Mucosa of gallbladder (tissue), 1 donor: Measurements from ENCODE around the gene WWOX. TPM values are rescaled to one million over a fixed set of nuclear protein-coding genes. Genes with fewer than 3 reads are reported as not detected.

Experiments
- DNase-seq: peaks from one replicate; pipeline ENCODE4 v3.0.0-alpha.2; 2020; ENCODE audit warnings: low spot score
- total RNA-seq: library from RNA; stranded (reverse); gene quantifications from one replicate; pipeline ENCODE4 v1.2.1, GENCODE V29; 2021
- donor health status: DM: no; HTN: no; CAD: no.

Gene WWOX
- total RNA-seq, 1 donor from 2014 or later, result 28.2 TPM

DNA sequence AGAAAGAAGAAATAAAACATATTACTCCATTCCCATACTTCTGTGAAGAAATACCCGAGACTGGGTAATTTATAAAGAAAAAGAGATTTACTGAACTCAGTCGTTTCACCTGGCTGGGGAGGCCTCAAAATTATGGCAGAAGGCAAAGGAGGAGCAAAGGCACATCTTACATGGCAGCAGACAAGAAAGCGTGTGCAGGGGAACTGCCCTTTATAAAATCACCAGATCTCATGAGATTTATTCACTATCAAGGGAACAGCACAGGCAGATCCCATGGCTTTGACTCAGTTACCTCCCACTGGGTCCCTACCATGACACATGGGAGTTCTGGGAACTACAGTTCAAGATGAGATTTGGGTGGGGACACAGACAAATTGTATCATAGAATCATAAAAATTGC, 365.4 kb downstream of the WWOX start:
- DNase-seq, result no peak

DNA sequence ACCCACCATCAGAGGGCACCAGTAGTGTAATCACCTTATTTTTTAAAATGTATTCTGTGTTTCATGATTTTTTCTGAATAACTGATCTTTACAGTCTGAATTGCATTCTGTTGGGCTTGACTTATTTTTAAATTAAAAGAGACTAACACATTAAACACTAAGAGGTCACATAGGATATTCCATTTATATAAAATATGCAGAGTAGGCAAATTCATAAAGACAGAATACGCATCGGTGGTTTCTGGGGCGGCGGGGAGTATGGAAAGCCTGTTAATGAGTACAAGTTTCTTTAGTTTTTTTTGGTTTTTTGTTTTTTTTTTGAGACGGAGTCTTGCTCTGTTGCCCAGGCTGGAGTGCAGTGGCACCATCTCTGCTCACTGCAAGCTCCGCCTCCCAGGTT, 366.3 kb downstream of the WWOX start:
- DNase-seq, result no peak

DNA sequence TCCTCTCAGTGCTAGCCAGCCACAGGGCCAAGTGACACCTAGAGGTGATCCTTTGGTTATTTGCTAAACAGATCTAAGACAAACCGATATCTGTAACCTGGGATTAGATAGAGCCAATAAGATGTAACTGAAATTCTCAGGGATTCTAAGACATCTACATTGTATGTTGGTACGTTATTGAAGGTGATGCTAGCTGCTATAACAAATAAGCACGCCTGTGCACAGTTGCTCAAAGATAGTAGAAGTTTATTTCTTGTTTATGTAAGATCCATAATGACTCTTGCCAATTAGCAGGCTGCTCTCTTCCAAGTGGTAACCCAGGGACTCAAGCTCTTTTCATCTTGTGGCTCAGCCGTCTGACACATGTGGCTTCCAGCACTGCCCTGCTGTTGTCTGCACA, 370.3 kb downstream of the WWOX start:
- no peak for DNase-seq

DNA sequence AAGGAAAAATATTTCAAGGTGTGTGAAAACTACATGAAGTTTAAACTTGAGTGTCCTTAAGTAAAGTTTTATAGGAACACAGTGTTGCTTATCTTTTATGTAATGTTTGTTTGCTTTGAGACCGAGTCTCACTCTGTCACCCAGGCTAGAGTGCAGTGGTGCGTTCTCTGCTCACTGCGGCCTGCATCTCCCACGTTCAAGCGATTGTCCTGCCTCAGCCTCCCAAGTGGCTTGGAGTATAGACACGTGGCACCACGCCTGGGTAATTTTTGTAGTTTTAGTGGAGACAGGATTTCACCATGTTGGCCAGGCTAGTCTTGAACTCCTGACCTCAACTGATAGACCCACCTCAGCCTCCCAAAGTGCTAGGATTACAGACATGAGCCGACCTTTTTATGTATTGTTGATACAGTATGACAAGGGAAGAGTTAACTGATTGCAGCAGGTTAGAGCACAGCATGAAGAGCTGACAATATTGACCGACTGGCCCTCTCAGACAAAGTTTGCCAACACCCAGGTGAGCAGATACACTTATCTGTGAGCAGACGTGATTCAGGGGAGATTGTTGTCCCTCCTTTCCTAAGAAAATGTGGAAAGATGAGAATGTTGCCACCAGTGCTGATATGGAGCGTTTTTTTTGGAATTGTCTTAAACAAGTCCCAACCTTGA, 373.7 kb downstream of the WWOX start:
- no peak for DNase-seq

DNA sequence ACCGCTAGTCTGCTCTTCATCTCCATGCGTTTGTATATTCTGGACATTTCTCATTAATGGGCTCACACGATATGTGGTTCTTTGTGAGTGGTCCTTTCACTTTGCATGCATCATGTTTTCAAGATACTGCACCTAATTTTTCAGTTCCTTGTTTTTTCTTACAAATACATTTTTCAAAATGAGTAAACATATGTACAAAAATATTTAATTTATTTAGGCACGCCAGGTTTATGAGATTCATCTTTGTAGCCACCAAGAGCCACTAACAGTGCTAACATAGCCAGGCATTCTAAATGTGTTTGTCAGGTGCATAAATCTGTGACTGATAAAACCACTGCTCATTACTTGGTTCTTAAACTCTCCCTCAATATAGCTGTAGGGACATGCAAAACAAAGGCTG, 375.3 kb downstream of the WWOX start:
- no peak for DNase-seq

DNA sequence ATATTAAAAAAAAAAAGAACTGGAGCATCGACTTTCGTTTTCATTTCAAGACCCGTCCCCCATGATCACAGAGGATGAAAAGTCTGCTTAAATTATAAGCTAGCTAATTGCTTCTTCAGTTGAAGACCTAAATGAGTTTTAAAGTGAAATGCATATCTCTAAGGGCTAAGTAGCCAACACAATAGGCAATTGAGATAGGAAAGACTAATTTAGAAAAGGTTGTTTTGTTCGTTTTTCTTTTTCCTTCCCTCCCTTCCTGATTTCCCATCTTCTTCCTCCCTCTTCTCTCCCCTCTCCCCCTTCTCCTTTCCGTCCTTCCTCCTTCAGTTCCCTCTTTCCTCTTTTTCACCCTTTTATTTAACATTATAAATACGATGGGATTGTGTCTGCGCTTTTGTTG, 377.2 kb downstream of the WWOX start:
- no peak for DNase-seq

DNA sequence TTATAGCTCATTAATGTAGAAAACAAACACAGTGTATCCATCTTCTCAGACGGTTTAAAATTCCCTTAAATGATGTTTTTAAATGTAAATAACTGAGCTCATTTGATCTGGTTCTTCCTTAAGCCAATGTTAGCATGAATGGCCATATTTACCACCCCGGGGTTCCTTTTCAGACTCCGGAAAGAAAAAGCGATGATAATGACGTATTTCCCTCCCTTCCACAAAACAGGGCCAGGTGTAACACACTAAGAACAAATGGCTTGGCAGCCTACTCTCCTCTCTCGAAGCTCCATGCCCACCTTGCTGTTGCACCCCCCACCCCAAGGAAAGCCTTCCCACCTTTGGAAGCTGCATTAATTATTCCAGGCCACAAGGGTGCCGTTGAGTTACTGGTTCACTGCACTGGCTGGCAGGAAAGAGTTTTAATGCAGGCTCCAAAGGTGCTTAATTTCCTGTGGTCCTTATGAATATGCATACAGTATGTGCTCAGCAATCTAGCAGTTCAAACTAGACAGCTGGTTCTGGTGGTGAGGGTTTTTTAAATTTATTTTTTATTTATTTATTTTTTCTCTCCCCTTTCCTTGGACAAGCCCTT, 378.9 kb downstream of the WWOX start:
- DNase-seq, result no peak

DNA sequence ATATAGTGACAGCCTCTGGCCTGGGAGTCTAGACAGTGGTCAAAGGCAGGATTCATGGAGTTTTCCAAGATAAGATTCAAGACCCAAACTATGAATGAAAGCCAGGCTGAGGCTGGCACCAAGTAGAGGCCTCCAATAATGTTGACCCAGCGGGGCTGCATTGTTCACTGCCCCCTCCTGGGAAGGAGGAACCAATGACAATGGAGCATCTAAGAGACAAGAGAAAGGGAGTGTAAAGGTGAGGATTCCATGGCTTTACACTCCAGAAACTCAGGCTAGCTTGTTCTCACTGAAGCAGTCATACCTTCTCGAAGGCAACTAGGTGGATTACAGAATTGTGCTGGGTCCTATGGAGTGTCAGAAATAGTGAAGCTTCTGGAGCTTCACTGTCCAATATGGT, 380.3 kb downstream of the WWOX start:
- DNase-seq, result no peak

DNA sequence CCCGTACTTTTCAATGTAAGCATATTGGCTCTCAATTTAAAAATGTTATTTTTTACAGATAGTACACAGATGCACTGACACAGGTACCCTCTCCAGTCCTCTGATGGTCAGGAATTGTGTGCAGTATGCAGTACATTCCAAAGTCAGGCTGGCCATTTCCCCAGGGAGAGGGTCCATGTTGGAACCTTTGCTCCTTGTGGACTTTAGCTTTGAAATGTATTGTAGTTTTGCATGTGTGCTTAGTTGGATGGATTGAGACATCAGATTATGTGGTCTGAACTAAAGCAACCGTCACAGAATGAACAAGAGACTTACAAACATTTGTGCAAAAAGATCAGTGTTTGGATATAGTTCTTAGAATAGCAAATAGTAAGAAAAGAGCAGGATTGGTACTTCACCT, 381.1 kb downstream of the WWOX start:
- DNase-seq, result no peak

DNA sequence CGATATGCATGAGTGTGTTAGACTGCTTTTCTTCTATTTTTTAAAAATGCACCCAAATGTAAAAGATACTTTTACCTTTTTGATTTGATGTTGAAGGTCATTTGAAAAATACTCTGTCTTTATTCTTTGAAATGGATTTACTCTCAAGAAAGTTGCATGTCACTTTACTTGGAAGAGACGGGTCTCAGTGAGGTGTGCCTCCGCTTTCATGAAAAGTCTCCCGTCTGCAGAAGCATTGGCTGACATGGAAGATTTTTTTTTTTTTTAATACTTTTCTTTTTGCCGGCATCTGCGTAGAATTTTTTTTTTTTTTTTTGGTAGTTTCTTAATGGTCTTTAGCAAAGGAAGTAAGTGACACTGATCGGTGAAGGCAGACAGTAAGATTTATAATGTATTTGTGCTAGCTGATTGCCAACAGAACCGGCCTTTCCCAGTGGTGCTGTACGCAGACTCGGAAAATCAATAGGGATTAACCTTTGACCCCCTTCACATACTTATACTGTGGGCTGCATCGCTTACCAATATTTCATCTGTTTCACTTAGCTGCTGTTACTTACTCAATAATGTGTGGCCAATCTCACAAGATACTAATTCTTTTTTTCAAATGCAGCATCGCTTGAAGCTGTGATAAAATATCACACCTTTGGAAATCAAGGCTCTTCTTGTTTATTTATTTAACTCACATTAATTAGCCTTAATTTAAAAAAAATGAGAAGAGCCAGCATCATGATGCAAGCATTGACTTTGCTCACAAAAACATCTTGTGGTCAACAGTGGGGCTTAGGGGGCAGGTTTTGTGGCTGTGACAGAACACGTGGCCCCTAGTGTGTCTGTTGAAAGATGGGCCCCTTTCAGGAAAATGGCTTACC, 383.9 kb downstream of the WWOX start:
- DNase-seq, result peak; percentile 44

DNA sequence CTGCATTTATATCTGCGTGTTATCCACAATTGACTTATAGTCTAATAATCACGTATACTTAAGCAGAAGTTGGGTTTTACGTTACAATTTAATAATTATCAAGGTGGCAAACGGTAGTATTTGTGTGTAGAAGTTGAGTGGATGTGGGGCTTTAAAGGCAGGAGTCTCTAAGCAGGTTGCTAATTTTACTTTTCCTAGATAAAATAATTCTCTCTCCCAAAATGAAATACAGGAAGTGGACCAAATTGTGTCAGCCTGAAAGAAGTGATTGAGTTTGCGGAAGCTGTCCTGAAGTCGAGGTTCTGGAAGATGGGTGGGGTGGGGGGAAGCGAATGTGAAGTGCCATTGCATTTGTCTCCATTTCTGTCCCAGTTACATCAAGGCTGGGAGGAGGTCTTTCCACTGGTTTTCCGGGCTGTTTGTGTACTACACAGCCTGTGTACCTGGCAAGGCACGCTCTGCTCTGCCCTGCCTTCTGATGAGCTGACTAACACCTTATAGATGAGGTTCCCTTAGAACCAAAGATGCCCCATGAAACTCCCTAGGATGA, 385.1 kb downstream of the WWOX start:
- no peak for DNase-seq

DNA sequence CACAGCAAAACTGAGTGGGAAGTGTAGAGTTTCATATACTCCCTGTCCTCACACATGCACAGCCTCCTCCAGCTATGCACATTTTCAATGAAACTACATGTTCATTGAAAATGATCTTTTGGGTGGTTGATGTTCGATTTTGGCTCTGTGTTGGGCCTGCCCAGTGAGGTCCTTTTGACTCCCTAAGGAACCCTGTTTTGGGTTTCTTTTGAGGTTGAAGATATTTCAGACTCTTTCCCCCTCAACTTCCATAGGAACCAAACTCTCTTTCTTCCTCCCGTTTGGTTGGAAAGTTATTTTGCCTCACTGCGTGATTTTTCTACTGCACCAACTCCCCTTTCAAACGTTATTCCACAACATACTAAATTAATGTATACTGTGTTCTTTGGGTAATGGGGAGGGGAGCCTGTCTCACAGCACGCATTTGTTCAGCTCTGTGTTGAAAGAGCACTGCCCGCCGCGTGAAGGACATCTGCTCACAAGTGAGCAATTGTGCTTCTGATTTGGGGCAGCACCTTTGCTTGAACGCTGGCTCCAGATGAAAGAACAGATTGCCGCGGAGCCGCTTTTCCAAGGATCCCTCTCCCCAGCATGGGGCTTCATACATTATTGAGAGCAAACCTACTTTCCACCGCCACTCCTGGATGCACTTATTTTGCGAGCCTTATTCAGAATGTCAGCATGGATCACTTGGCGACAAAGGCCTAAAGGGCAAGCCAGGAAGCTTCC, 385.9 kb downstream of the WWOX start:
- DNase-seq, result no peak

DNA sequence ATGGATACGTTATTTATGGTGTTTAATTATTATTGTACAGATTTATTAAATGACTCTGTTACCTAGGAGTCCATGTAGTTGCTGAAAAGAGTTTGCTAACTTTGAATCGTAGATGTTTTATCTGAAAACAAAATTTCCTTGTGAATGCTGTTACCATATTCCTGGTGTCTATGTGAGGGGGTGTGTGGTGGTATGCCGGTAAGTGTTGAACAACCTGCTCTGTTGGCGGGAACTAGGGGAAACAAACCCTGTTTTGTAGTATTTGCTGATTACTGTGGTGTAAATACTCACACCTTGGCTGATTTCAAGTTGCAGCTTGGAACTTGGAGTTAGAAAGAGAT, 386.4 kb downstream of the WWOX start:
- no peak for DNase-seq

DNA sequence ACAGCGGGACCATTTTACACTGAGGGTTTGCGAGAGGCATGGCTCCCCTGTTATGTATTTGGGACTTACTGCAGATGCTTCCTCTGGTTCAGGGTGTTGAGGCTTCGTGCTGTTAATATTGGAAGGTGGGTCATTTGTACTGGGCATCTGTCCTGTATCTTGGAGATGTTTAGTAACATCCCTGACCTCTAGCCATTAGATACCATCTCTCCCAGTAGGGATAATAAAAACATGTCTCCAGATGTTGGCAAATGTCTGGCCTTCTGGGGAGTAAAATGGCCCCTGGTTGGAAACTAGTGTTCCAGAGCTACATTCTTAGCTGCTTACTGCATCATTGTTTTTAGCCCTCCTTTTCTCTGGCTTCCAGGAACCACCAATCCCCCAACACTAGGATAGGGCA, 388.0 kb downstream of the WWOX start:
- DNase-seq, result no peak

DNA sequence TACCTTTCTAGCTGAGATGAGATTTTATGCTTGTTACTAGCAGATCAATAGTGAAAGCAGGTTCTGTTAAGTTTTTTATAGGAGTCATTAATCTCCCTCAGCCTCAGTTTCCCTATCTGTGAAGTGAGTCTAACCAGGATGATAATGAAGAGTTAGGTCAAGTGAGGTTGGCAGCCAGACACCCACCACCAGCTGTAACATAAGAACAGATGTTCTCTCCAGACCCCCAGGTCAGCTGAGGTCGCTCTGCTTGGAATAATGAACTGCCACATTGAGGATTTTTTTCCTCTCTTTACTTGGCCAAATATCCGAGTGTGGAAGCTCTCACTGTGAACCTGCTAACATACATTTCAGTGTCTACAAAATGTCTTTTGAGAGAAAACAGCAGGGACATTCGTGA, 389.6 kb downstream of the WWOX start:
- no peak for DNase-seq

DNA sequence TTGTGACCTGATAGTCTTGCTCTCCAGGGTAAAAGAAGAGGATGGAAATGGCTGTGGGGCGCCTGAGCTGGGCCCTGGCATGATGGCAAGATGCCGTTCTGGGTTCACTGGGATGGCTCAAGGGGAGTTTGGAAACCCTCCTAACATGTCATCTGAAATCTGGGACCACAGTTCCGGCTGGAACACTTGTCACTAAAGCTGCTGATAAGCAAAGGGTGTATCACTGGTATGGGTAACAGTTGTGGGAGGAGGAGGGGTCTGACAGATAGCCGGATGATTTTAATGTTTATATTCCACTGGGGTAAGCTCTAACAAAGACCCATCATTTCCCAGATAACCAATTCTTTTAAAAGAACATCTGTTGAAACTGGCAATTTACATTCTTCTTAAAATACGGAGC, 390.2 kb downstream of the WWOX start:
- DNase-seq, result no peak

DNA sequence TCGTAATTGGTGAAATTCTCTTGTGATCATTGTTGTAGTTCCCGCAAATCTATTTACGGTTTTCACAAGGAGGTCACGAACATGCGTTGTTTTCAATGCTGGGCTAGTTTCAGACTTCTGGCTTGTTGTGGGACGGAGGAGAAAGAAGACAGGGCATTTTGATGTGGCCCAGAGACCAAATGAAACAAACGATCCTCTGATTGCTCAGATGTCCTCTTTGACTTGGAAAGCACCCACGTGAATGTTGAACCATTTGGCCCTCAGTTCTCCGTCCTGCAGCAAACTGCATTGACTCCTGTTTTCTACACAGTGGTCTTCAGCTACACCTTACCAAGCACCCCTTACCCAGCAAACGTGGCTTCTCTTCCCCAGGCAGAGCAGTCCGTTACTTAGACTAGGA, 391.0 kb downstream of the WWOX start:
- DNase-seq, result no peak

DNA sequence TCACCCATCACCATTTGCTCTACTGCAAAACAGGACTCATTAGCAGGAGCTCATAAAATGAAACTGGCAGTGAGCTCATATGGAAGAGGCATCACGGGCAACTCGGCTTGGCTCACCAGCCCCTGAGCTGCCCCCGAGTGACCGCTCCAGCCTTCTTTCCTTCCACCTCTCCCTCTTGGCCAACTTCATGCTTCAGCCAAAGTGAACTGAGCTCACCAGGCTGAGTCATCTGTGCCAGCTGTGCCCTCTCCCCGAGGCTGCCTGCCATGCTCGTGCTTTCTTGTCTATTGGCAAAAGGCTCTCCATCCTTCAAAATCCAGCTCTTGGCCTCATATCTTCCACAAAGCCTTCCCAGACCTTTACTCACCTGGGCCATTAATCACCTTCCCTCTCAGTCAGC, 391.4 kb downstream of the WWOX start:
- DNase-seq, result no peak

DNA sequence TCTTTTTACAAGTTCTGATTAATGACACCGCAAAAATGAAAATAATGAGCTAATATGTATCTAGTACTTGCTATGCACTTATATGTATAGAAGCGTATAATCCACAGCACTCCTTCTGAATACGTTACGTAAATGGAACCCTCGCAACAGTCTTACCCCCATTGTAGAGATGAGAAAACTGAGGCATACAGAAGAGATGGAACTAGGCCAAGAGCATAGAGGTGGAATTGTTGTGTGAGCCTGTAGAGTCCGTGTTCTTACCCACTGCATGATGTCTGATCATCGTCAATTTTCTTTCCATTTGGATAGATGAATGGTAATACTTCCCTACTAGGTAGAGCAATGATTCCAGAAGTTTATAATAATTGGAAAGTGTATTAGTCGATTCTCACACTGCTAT, 394.1 kb downstream of the WWOX start:
- DNase-seq, result no peak

DNA sequence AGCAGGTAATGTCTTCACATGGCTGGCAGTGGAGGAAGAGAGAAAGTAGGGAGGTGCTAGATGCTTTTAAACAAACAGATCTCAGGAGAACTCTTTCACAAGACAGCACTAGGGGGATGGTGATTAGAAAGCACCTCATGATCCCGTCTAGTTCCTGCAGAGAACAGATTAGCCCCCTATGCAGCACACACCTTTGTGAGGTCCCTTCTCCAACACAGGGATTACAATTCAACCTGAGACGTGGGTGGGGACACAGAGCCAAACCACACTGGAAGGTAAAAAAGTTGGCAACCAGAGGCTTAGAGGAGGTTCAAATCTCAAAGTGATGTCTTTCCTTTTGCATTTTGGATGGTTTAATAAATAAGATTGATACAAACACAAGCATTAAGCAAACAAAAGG, 394.7 kb downstream of the WWOX start:
- no peak for DNase-seq

DNA sequence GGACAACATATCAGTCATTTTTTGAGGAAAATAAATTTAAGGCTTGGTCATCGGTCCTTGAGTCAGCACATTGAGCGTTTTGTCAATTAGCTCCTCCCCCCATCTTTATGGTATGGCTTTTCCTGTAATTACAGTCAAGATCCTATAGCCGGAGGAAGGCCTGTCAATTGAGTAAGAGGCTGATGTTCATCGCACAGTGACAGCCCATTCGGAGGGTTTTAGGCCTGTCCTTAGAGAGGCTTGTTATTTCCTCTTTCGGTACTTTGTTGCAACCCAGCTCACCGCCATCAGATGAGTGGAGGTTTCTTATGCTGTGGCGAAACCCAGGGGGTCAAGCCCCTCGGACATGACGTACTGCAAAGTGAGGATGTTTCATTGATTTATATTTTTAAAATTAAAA, 395.2 kb downstream of the WWOX start:
- DNase-seq, result no peak

DNA sequence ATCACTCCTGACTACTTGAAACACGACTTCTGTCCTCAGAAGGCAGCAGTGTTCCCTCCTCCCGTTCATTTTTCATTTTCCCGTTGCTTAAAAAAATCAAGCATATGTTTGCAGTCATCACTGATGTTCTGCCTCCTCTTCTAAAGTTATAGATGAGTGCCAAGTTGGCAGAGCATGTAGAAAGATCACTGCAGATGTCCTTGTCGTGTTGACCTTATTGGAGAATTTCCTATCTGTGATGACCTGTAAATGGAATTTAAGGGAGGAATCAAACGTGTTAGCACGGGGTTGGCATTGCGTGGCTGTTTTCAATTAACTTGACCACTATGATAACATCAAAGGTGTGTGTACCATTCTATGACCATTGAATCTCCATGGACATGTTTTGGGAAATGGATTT, 396.7 kb downstream of the WWOX start:
- DNase-seq, result no peak
